Thyroid gland (tissue), 4 donors: Measurements from ENCODE around the gene CLNS1A.

ENCODE experiments used
- POLR2A ChIP-seq, 2 donors: fragments of 450-650 bp; IDR thresholded peaks; one replicate each; pipeline ENCODE4 v1.6.1; 2017; ENCODE audit warnings: antibody characterized with exemption in 2 of 2, mild to moderate bottlenecking in 2 of 2, moderate library complexity in 1 of 2
- TF ChIP-seq, protein P1 (sequence below), 6 experiments: fragments of 200-600 bp in 3 of 6; fragments of 450-650 bp in 3 of 6; sonication (generic) in 3 of 6; IDR thresholded peaks; one replicate each; pipeline ENCODE4 v1.5.1; 2016 to 2019; ENCODE audit warnings: antibody characterized with exemption in 6 of 6, mild to moderate bottlenecking in 2 of 6, inconsistent platforms in 1 of 6, moderate library complexity in 1 of 6

DNA sequence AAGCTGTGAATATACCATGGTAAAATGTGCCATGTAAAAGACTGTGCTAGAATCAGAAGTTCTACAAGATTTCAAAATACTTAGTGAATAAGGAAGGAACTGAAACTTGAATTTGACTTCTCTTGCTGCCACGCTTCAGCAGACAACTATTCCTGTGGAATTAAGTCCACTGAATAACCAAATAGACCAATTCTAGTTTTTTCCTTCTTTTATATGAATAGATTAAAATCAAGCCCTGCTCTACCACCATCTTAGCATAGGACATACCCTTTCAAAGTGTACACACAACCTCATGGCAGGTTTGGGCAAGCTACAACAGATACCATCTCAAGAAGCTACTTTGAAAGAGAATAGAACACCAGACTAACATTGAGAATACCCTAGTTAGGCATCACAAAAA, 23.4 kb upstream of the CLNS1A start:
- TF ChIP-seq, protein P1, sequence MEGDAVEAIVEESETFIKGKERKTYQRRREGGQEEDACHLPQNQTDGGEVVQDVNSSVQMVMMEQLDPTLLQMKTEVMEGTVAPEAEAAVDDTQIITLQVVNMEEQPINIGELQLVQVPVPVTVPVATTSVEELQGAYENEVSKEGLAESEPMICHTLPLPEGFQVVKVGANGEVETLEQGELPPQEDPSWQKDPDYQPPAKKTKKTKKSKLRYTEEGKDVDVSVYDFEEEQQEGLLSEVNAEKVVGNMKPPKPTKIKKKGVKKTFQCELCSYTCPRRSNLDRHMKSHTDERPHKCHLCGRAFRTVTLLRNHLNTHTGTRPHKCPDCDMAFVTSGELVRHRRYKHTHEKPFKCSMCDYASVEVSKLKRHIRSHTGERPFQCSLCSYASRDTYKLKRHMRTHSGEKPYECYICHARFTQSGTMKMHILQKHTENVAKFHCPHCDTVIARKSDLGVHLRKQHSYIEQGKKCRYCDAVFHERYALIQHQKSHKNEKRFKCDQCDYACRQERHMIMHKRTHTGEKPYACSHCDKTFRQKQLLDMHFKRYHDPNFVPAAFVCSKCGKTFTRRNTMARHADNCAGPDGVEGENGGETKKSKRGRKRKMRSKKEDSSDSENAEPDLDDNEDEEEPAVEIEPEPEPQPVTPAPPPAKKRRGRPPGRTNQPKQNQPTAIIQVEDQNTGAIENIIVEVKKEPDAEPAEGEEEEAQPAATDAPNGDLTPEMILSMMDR (IDR thresholded peaks at IDR 0.05): no peak
- no peak for TF ChIP-seq POLR2A (IDR thresholded peaks at IDR 0.05)
